KOPT-K1 (cell line): ENCODE data around the gene MIER2.

Experiments
- H3K27ac ChIP-seq: fragments of 200-600 bp; sonication (generic); 2 replicates; pipeline ENCODE4 v1.5.1; 2016; ENCODE audit warnings: antibody characterized with exemption, mild to moderate bottlenecking, low read depth, low read length; ENCODE audit not compliant: poor library complexity, severe bottlenecking
- H3K36me3 ChIP-seq: fragments of 200-600 bp; sonication (generic); 2 replicates; pipeline ENCODE4 v1.5.1; 2017; ENCODE audit warnings: antibody characterized with exemption, mild to moderate bottlenecking, low read length, moderate library complexity; ENCODE audit not compliant: insufficient read depth
- H3K9me3 ChIP-seq: fragments of 200-600 bp; sonication (generic); 2 replicates; pipeline ENCODE4 v1.5.1; 2017; ENCODE audit warnings: antibody characterized with exemption, low read length, mild to moderate bottlenecking; ENCODE audit not compliant: insufficient read depth, poor library complexity, severe bottlenecking

Gene MIER2

GRCh38 chr19:315811-316210 is 28.8 kb downstream of the MIER2 start:
- Histone ChIP-seq H3K27ac (no peak overlapping the region), H3K9me3 (no peaks in the 10 kb centered on the region), H3K36me3 (peaks cover 71% of the 10 kb centered on the region)

GRCh38 chr19:313988-314815 is 30.4 kb downstream of the MIER2 start:
- Histone ChIP-seq H3K36me3 (peaks cover 70% of the 10 kb centered on the region), H3K27ac (no peak overlapping the region), H3K9me3 (no peaks in the 10 kb centered on the region)

GRCh38 chr19:313169-313987 is 31.2 kb downstream of the MIER2 start:
- Histone ChIP-seq H3K36me3 (peaks cover 75% of the 10 kb centered on the region), H3K9me3 (no peaks in the 10 kb centered on the region), H3K27ac (no peak overlapping the region)

GRCh38 chr19:311813-312261 is 32.8 kb downstream of the MIER2 start:
- peaks cover 80% of the 10 kb centered on the region for H3K36me3 ChIP-seq
- no peaks in the 10 kb centered on the region for H3K9me3 ChIP-seq

GRCh38 chr19:310781-311496 is 33.7 kb downstream of the MIER2 start:
- Histone ChIP-seq H3K9me3 (no peaks in the 10 kb centered on the region), H3K27ac (no peak overlapping the region), H3K36me3 (peaks cover 85% of the 10 kb centered on the region)

More at GRCh38 chr19:311813-312261, 32.8 kb downstream of the MIER2 start:
- no peak overlapping the region for H3K27ac ChIP-seq

- Histone ChIP-seq H3K27ac (no peak overlapping the region), H3K9me3 (no peaks in the 10 kb centered on the region), H3K36me3 (peaks cover 85% of the 10 kb centered on the region)
Measured at GRCh38 chr19:310141-310651, 34.4 kb downstream of the MIER2 start.

GRCh38 chr19:309206-309565 is 35.4 kb downstream of the MIER2 start:
- H3K9me3 ChIP-seq, result no peaks in the 10 kb centered on the region
- peaks cover 80% of the 10 kb centered on the region for H3K36me3 ChIP-seq
- no peak overlapping the region for H3K27ac ChIP-seq

GRCh38 chr19:308471-309205 is 36.0 kb downstream of the MIER2 start:
- peaks cover 74% of the 10 kb centered on the region for H3K36me3 ChIP-seq
- no peak overlapping the region for H3K27ac ChIP-seq
- no peaks in the 10 kb centered on the region for H3K9me3 ChIP-seq

- Histone ChIP-seq H3K27ac (no peak overlapping the region), H3K36me3 (peaks cover 68% of the 10 kb centered on the region)
Measured at GRCh38 chr19:307793-308420, 36.7 kb downstream of the MIER2 start.

GRCh38 chr19:307111-307531 is 37.5 kb downstream of the MIER2 start:
- H3K27ac ChIP-seq, result no peak overlapping the region
- H3K9me3 ChIP-seq, result no peaks in the 10 kb centered on the region
- peaks cover 71% of the 10 kb centered on the region for H3K36me3 ChIP-seq

More at GRCh38 chr19:307793-308420, 36.7 kb downstream of the MIER2 start:
- no peaks in the 10 kb centered on the region for H3K9me3 ChIP-seq

GRCh38 chr19:306151-306900 is 38.3 kb downstream of the MIER2 start:
- no peaks in the 10 kb centered on the region for H3K9me3 ChIP-seq
- H3K36me3 ChIP-seq, result peaks cover 73% of the 10 kb centered on the region
- H3K27ac ChIP-seq, result no peak overlapping the region

- H3K9me3 ChIP-seq, result no peaks in the 10 kb centered on the region
- H3K36me3 ChIP-seq, result peaks cover 65% of the 10 kb centered on the region; the same call in 1 of the 2 replicates
- no peak overlapping the region for H3K27ac ChIP-seq
Measured at GRCh38 chr19:305240-306150, 39.1 kb downstream of the MIER2 start.
